Activated T-cell treated with anti-CD3 and anti-CD28 coated beads, Interleukin-2, amount 50 U/mL, for 72 hours (primary cell): ENCODE results near the gene RRP1. TPM values are rescaled to one million over a fixed set of nuclear protein-coding genes. Genes with fewer than 3 reads are reported as not detected.

Source experiments
- ATAC-seq, 2 donors: fragments of 150-1000 bp; cut with Tn5 transposase; replicated peaks in 1 of 2; 2 replicates each; pipeline ENCODE4 v1.10.0; 2021; ENCODE audit warnings: moderate library complexity in 2 of 2, mild to moderate bottlenecking in 1 of 2
- DNase-seq, 2 donors: peaks; one replicate each; pipeline ENCODE4 v3.0.0; 2021 to 2022; ENCODE audit warnings: mixed read lengths in 1 of 2
- H3K27ac Mint-ChIP-seq: one replicate; pipeline ENCODE4 v1.8.0; 2022; ENCODE audit warnings: mild to moderate bottlenecking, moderate library complexity, mixed read lengths
- H3K27me3 Mint-ChIP-seq: one replicate; pipeline ENCODE4 v1.8.0; 2022; ENCODE audit warnings: low read depth, mixed read lengths
- H3K36me3 Mint-ChIP-seq, 2 donors: one replicate each; pipeline ENCODE4 v1.8.0; 2022; ENCODE audit warnings: mixed read lengths in 2 of 2, mild to moderate bottlenecking in 1 of 2; ENCODE audit not compliant: insufficient read depth in 2 of 2
- H3K4me1 Mint-ChIP-seq: one replicate; pipeline ENCODE4 v1.8.0; 2022; ENCODE audit warnings: low read depth, mixed read lengths
- H3K4me3 Mint-ChIP-seq, 2 donors: one replicate each; pipeline ENCODE4 v1.8.0; 2022; ENCODE audit warnings: mild to moderate bottlenecking in 2 of 2, mixed read lengths in 2 of 2, moderate library complexity in 2 of 2
- H3K9me3 Mint-ChIP-seq, 2 donors: one replicate each; pipeline ENCODE4 v1.8.0; 2022; ENCODE audit warnings: mixed read lengths in 2 of 2
- total RNA-seq, 2 donors: library from RNA; stranded (reverse); gene quantifications; one replicate each; pipeline ENCODE4 v1.2.3, GENCODE V29; 2022

The RRP1 gene
- total RNA-seq, 2 donors from 2014 or later: 30.3 to 41.9 TPM

DNA sequence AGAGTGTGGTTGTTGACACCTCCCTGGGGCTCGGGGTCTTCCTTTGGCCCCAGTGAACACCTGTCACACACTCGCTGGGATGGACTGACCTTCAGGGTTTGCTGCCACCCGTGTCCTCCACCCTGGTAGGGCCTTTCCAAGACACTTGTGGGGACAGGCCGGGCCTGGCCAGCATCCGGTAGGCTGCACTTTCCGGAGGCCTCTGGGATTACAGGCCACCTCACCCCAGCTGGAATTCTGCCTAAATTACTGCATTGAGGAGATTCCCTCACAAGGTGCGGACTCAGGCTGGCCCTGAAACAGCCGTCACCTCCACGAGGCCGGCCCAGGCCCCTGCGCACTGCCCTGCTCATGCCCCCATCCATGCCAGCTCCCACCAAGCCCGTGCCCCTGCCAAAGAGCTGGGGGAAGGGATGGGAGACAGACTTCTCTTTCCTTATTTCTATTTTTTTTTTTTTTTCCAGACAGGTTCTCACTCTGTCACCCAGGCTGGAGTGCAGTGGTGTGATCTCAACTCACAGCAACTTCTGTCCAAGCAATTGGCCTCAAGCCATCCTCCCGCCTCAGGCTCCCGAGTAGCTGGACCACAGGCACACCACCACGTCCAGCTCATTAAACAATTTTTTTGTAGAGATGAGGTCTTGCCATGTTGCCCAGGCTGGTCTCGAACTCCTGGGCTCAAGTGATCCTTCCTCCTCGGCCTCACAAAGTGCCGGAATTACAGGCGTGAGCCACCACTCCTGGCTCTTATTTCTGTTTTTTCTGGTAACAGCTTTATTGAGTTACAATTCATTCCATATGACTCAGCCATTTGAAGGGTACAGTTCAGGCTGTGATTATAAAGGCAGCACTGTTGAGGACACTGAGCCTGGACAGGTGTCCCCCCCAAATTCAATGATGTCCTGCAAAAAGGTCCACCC lies 24.5 kb upstream of the RRP1 start:
- Mint-ChIP-seq H3K4me1 (no peaks in the 10 kb centered on the region), H3K27me3 (no peaks in the 10 kb centered on the region), H3K27ac (no peak overlapping the region), H3K36me3 (no peaks in the 10 kb centered on the region), H3K9me3 (no peaks in the 10 kb centered on the region), H3K4me3 (no peak overlapping the region)
- DNase-seq: no peak
- ATAC-seq: no peak

DNA sequence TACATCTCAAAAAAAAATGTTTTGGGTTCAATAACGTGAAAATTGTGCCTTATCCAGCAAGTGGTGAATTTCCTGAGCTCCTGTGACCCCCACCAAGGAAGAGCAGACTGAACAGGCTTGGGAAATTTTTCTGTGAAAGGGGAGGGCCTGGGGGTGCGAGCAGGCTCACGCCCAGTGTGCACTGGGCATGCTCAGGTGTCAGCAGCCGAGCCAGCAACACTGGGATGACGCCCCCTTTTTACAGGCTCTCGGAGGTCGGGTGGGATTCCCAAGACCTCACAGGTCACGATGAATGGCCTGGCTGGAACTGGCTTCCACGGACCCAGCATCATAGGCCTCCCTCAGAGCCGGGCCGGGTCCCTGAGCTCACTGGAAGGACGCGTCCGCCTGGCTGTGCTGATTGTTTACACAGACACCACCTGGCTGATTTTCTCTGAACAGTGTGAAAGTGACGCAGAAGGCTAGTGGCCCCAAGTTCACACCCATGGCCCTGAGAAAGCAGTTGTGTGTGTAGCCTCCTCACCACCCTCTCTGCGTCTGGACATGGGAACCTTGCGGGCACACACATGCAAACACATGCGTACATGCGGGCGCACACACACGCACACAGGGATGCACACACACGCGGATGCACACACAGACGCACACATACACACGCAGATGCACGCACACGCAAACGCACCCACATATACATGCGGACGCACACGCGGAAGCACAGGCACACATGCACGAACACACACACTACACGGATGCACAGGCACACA lies 22.5 kb upstream of the RRP1 start:
- no peak for ATAC-seq
- H3K27ac Mint-ChIP-seq: no peak overlapping the region

DNA sequence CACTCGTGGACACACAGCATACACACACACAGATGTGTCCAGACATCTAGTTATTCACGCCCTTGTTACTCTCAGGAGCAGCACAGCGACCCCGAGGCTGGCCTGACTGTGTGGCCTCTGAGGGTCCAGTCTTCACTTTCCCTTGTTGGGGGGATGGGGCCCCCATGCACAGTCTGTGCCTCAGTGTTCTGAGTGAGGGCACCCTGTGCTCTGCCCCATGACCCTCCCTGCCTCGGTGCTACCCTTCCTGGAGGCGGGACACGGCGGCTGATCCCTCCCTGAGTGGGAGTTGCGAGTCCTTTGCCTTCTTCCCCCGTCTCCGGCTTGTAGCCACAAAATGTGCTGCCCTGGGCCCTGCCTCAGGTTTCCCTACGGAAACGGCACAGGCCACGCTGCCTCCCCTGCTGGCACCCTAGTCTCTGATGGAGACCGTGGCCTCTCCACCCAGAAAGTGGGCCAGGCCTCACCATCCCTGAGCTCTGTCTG lies 21.8 kb upstream of the RRP1 start:
- no peak overlapping the region for H3K4me3 Mint-ChIP-seq
- peaks cover 2 to 7% of the 10 kb centered on the region in 2 donors for H3K36me3 Mint-ChIP-seq
- peaks cover 3 to 5% of the 10 kb centered on the region in 2 donors for H3K9me3 Mint-ChIP-seq
- H3K4me1 Mint-ChIP-seq: no peaks in the 10 kb centered on the region
- no peak for DNase-seq
- ATAC-seq: peak in 1 of 2 donors; percentile 12
- H3K27me3 Mint-ChIP-seq: no peaks in the 10 kb centered on the region
- H3K27ac Mint-ChIP-seq: no peak overlapping the region

More for the DNA sequence above, 22.5 kb upstream of the RRP1 start:
- no peak for DNase-seq
- no peak overlapping the region for H3K4me3 Mint-ChIP-seq
- peaks cover 3 to 5% of the 10 kb centered on the region in 2 donors for H3K9me3 Mint-ChIP-seq
- H3K36me3 Mint-ChIP-seq: peaks cover 2 to 7% of the 10 kb centered on the region in 2 donors
- H3K27me3 Mint-ChIP-seq: no peaks in the 10 kb centered on the region
- H3K4me1 Mint-ChIP-seq: no peaks in the 10 kb centered on the region

DNA sequence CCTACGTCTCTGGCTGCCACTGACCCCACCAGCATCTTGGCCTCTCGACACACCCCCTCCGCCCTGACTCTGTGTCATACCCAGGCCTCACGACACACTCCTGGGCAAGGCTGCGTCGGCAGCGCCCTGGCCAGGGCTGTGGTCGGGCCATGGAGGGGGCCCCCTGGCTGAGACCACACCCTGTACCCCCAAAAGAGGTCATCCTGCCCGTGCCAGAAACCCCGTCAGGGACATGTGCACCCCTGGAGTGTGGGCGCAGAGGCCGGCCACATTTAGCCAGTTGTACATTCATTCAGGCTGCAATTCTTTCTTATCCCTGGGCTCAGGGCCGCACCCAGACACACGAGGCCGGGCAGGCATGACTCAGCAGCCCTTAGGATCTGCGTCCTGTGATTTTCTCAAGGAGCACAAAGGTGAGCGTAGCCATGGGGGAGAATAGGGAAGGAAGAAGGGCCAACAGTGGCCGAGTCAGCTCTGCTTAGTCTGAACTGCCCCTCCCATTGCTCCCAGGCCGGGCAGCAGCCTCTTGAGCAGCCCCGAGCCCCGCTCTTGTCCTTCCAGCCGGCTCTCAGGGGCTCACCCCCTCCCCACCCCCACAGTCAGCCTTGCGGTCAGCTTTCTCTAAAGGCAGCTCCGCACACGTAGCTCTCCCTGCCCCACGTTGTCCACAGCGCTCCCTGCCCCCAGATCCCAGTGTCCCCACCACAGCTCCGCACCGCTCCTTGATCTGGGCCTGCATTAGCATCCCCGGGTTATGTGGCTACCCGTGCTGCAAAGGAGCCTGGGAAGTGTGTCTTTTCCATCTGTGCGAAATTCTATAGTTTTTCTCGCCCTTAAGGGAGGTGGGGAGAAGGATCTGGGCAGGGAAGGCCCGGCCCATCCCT lies 21.2 kb upstream of the RRP1 start:
- Mint-ChIP-seq H3K9me3 (peaks cover 3 to 5% of the 10 kb centered on the region in 2 donors), H3K4me3 (no peak overlapping the region), H3K27me3 (no peaks in the 10 kb centered on the region), H3K4me1 (no peaks in the 10 kb centered on the region), H3K36me3 (peaks cover 2 to 7% of the 10 kb centered on the region in 2 donors), H3K27ac (no peak overlapping the region)
- no peak for DNase-seq
- ATAC-seq: no peak

DNA sequence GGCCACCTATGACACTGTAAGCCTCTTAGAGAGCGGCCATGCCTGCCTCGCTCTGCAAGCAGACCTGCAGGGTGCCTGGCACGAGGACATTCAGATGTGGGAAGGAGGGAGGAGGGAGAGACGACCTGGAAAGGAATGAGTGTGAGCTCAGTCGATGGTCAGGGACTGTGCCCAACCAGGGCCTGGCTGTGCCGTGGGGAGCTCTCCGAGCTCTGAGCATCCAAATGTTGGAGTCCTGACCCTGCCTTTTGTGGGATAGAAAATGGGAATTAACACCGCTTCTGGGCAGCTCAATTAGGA lies 20.6 kb upstream of the RRP1 start:
- no peak overlapping the region for H3K27ac Mint-ChIP-seq
- no peaks in the 10 kb centered on the region for H3K4me1 Mint-ChIP-seq
- H3K36me3 Mint-ChIP-seq: peaks cover 2 to 7% of the 10 kb centered on the region in 2 donors
- ATAC-seq (no peak), DNase-seq (no peak)
- H3K9me3 Mint-ChIP-seq: peaks cover 3 to 5% of the 10 kb centered on the region in 2 donors
- no peak overlapping the region for H3K4me3 Mint-ChIP-seq
- no peaks in the 10 kb centered on the region for H3K27me3 Mint-ChIP-seq

DNA sequence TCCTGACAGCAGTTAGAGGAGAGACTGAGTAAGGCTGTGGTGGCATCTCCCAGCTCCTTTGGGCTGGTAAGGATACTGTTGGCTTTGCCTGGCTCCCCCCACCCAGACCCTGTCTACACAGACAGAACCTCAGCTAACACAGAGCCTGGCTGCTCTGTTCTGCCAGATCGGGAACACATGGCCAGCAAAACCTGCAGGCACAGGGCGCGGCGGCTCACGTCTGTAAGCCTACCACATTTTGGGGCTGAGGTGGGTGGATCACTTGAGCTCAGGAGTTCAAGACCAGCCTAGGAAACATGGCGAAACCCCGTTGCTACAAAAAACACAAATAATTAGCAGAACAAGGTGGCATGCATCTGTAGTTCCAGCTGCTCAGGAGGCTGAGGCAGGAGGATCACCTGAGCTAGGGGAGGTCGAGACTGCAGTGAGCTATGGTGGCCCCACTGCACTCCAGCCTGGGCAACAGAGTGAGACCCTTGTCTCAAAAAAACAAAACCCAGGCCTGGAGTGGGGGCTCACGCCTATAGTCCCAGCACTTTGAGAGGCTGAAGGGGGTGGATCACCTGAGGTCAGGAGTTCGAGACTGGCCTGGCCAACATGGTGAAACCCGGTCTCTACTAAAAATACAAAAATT lies 19.9 kb upstream of the RRP1 start:
- no peak for DNase-seq
- H3K9me3 Mint-ChIP-seq: peaks cover 3 to 5% of the 10 kb centered on the region in 2 donors
- peaks cover 2% of the 10 kb centered on the region for H3K4me1 Mint-ChIP-seq
- H3K27ac Mint-ChIP-seq: no peak overlapping the region
- no peak overlapping the region for H3K4me3 Mint-ChIP-seq
- peaks cover 2 to 7% of the 10 kb centered on the region in 2 donors for H3K36me3 Mint-ChIP-seq
- no peak for ATAC-seq
- H3K27me3 Mint-ChIP-seq: no peaks in the 10 kb centered on the region

DNA sequence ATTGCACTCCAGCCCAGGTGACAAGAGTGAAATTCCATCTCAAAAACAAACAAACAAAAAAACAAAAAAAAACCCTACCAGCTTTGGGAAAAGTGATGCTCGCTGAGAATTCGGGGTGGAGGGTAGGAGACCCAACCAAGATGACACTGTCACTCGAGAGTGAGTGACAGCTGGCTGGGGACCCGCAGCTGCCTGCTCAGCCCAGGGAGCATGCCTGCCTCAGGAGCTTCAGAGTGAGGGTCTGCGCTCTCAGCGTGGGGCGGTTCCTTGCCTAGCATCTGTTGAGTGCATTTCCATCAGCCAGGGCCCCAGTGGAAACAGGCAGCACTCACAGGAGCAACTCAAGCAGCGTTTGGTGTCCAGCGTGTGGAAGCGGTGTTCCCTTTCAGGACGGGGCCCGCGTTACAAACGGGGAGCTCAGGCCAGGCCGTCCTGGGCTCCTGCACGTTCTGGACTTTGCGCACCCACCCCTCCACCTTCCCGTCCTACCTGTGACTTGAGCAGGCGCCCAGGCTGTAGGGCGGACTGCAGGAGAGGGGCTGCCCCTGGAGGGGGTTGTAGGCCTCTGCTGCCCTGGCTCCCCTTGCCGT lies 19.2 kb upstream of the RRP1 start:
- ATAC-seq: no peak

DNA sequence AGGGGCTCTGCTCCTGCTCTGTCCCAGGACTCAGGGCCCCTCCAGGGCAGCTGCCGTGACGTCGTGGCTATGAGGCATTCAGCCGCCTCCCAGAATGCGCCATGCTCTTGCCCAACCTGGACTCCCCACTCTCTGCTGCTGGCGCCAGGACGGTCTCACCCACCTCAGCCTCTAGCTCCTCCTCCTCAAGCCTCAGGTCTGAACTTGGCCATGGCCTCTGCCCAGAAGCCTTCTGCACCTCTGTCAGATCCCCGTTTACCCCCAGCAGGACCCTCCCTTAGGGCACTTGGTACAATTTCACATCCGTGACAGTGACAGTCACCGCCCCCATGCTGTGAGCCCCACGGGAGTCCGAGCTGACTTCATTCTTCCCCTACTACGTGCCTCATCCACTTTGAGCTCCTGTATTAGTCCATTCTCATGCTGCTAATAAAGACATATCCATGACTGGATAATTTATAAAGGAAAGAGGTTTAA lies 18.1 kb upstream of the RRP1 start:
- peaks cover 3 to 5% of the 10 kb centered on the region in 2 donors for H3K9me3 Mint-ChIP-seq
- DNase-seq: no peak
- H3K27me3 Mint-ChIP-seq: no peaks in the 10 kb centered on the region
- no peak overlapping the region for H3K27ac Mint-ChIP-seq
- ATAC-seq: no peak
- no peak overlapping the region for H3K4me3 Mint-ChIP-seq
- H3K4me1 Mint-ChIP-seq: peaks cover 16% of the 10 kb centered on the region
- H3K36me3 Mint-ChIP-seq: peaks cover 5 to 8% of the 10 kb centered on the region in 2 donors

More for the DNA sequence above, 19.2 kb upstream of the RRP1 start:
- no peaks in the 10 kb centered on the region for H3K27me3 Mint-ChIP-seq
- no peak overlapping the region for H3K27ac Mint-ChIP-seq
- H3K9me3 Mint-ChIP-seq: peaks cover 3 to 5% of the 10 kb centered on the region in 2 donors
- no peak overlapping the region for H3K4me3 Mint-ChIP-seq
- H3K36me3 Mint-ChIP-seq: peaks cover 2 to 7% of the 10 kb centered on the region in 2 donors
- peaks cover 10% of the 10 kb centered on the region for H3K4me1 Mint-ChIP-seq
- DNase-seq: no peak

DNA sequence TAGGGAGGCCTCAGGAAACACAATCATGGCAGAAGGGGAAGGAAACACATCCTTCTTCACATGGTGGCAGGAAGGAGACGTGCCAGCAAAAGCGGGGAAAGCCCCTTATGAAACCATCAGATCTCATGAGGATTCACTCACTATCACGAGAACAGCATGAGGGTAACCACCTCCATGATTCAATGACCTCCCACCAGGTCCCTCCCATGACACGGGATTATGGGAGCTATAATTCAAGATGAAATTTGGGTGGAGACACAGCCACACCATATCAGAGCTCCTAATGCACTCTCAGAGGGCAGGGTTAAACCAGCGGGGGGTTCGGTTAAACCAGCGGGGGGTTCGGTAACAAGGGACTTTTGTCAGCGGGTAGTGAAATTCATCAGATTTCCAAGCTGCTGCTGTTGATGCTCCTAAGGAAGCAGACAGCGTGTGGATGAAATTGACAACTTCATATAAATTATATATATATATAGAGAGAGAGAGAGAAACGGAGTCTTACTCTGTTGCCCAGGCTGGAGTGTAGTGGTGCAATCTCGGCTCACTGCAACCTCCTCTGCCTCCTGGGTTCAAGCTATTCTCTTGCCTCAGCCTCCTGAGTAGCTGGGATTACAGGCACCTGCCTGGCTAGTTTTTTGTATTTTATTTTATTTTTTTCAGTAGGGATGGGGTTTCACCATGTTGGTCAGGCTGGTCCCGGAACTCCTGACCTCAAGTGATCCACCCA lies 17.5 kb upstream of the RRP1 start:
- ATAC-seq: no peak
- Mint-ChIP-seq H3K4me1 (peaks cover 16% of the 10 kb centered on the region), H3K27me3 (no peaks in the 10 kb centered on the region), H3K27ac (no peak overlapping the region), H3K4me3 (no peak overlapping the region), H3K36me3 (peaks cover 5 to 8% of the 10 kb centered on the region in 2 donors), H3K9me3 (peaks cover 3 to 5% of the 10 kb centered on the region in 2 donors)
- no peak for DNase-seq

DNA sequence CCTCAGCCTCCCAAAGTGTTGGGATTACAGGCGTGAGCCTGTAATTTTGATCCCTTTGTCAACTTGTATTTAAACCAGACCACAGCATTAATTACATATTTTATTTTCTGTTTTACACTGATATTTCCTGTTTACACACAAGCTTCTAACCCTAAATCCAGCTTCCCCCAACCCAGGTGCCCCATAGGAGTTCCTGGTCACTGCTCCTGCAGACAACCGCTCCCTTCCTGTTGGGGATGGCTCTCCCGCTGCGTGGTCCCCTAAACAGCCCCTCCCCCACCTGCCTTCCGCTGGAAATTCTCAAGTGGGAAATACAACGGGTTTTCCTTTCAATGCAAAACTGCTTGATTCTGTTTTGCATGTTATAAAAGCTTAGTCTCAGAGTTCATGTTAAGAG lies 17.0 kb upstream of the RRP1 start:
- Mint-ChIP-seq H3K27me3 (no peaks in the 10 kb centered on the region), H3K4me3 (no peak overlapping the region), H3K27ac (no peak overlapping the region), H3K4me1 (peaks cover 18% of the 10 kb centered on the region), H3K9me3 (peaks cover 3 to 5% of the 10 kb centered on the region in 2 donors), H3K36me3 (peaks cover 5 to 8% of the 10 kb centered on the region in 2 donors)
- DNase-seq (no peak), ATAC-seq (no peak)

DNA sequence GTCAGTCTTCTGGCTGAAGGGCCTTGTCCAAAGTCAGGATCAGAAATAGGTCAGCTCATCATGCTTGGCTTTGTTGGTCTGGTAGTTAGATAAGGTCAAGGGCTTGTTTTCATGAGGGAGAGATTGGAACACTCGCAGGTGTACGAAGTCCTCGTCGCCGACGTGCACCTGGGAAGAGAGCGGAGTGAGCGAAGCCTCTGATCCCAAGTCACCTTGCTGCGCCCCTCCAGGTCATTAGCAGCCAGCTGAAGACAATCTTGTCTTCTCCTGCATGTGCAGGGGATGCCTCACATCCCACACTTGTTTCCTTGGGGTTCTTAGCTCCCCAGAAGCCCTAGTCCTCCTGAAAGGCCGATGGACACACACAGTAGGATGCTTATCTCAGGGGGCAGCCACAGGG lies 15.2 kb upstream of the RRP1 start:
- Mint-ChIP-seq H3K36me3 (peaks cover 5 to 8% of the 10 kb centered on the region in 2 donors), H3K4me3 (peak overlapping the region in 1 of 2 donors; percentile 94), H3K27ac (no peak overlapping the region), H3K4me1 (peaks cover 34% of the 10 kb centered on the region), H3K9me3 (peaks cover 3 to 5% of the 10 kb centered on the region in 2 donors), H3K27me3 (no peaks in the 10 kb centered on the region)
- ATAC-seq (no peak), DNase-seq (no peak)
